OCI-LY7 (cell line): ENCODE measurements around the gene STK16. TPM values are rescaled to one million over a fixed set of nuclear protein-coding genes. Genes with fewer than 3 reads are reported as not detected.

Source experiments
- BruUV-seq: library from RNA; stranded (reverse); fragments of 400-500 nt; replicated peaks from 2 replicates; lab custom pipeline; 2021; lab: Mats Ljungman, UMichigan
- CTCF ChIA-PET: fragments of 300-600 bp; sonication (Branson Sonifier 250); formaldehyde crosslinking; loops from one replicate; lab custom pipeline; 2022; ENCODE audit warnings: antibody characterized with exemption; ENCODE audit not compliant: unreplicated experiment; lab: Charles Lee
- POLR2A ChIA-PET: fragments of 300-600 bp; sonication (Branson Sonifier 250); formaldehyde crosslinking; loops from one replicate; lab custom pipeline; 2022; ENCODE audit warnings: antibody characterized with exemption; lab: Charles Lee
- DNase-seq: peaks from one replicate; pipeline ENCODE4 v3.0.0-alpha.2; 2015; ENCODE audit warnings: low spot score
- H2AFZ ChIP-seq: fragments of 200-600 bp; sonication (generic), shearing (Covaris generic); 2 replicates; pipeline ENCODE4 v1.6.1; 2014; ENCODE audit warnings: mild to moderate bottlenecking, antibody characterized with exemption, low read length, moderate library complexity
- H3K27ac ChIP-seq: fragments of 200-600 bp; sonication (generic); 2 replicates; pipeline ENCODE4 v1.5.1; 2014; ENCODE audit warnings: mixed run types, low read depth, mild to moderate bottlenecking, moderate library complexity, low read length, inconsistent platforms; ENCODE audit not compliant: poor library complexity, severe bottlenecking
- H3K36me3 ChIP-seq: fragments of 200-600 bp; sonication (generic); 2 replicates; pipeline ENCODE4 v1.6.1; 2014; ENCODE audit warnings: mild to moderate bottlenecking, antibody characterized with exemption, low read length, moderate library complexity, mixed read lengths; ENCODE audit not compliant: insufficient read depth
- H3K4me1 ChIP-seq: fragments of 200-600 bp; sonication (generic); 2 replicates; pipeline ENCODE4 v1.5.1; 2014; ENCODE audit warnings: mild to moderate bottlenecking, low read length; ENCODE audit not compliant: insufficient read depth, poor library complexity, severe bottlenecking
- H3K4me2 ChIP-seq: fragments of 200-600 bp; sonication (generic); 2 replicates; pipeline ENCODE4 v1.6.1; 2014; ENCODE audit warnings: mild to moderate bottlenecking, low read length
- H3K4me3 ChIP-seq: fragments of 200-600 bp; sonication (generic); 2 replicates; pipeline ENCODE4 v1.5.1; 2014; ENCODE audit warnings: mild to moderate bottlenecking, low read depth, low read length; ENCODE audit not compliant: poor library complexity, severe bottlenecking
- H3K79me2 ChIP-seq: fragments of 200-600 bp; sonication (generic); 2 replicates; pipeline ENCODE4 v1.6.1; 2016; ENCODE audit warnings: low read depth, mild to moderate bottlenecking, low read length, moderate library complexity, mixed read lengths; ENCODE audit not compliant: insufficient read depth
- H3K9me2 ChIP-seq: fragments of 200-600 bp; sonication (generic); 2 replicates; pipeline ENCODE4 v1.6.1; 2016; ENCODE audit warnings: mild to moderate bottlenecking, low read length, mixed read lengths; ENCODE audit not compliant: insufficient read depth
- H3K9me3 ChIP-seq: fragments of 200-600 bp; sonication (generic); 2 replicates; pipeline ENCODE4 v1.6.1; 2014; ENCODE audit warnings: mild to moderate bottlenecking, mixed run types, low read length, mixed read lengths
- H4K20me1 ChIP-seq: fragments of 200-600 bp; sonication (generic); 2 replicates; pipeline ENCODE4 v1.6.1; 2014; ENCODE audit warnings: mild to moderate bottlenecking, antibody characterized with exemption, low read length, moderate library complexity, mixed read lengths; ENCODE audit not compliant: insufficient read depth
- CTCF ChIP-seq: fragments of 200-600 bp; sonication (generic); conservative IDR thresholded peaks from 2 replicates; pipeline ENCODE4 v1.5.1; 2014; ENCODE audit warnings: mild to moderate bottlenecking, antibody characterized with exemption, low read length, moderate library complexity, mixed read lengths
- EZH2phosphoT487 ChIP-seq: fragments of 200-600 bp; sonication (generic); IDR thresholded peaks from 2 replicates; pipeline ENCODE4 v1.6.1; 2018; ENCODE audit warnings: low read depth, borderline replicate concordance, mild to moderate bottlenecking, mixed run types, antibody characterized with exemption, low read length, moderate library complexity, mixed read lengths
- intact Hi-C: fragments of 100-400 bp; cut with micrococcal nuclease; formaldehyde crosslinking; loops from one replicate; pipeline ENCODE4 v1.10.0; 2022; ENCODE audit not compliant: unreplicated experiment
- total RNA-seq, 2 experiments: library from RNA; depleted of rRNA in 1 of 2; stranded (reverse); fragments of >200 nt in 1 of 2; shearing (Covaris generic) in 1 of 2; gene quantifications; 2 replicates each; pipeline ENCODE4 v1.2.3, GENCODE V29; 2014 to 2022

Gene STK16
- total RNA-seq, 2 experiments from 2014 or later: 23.4 to 39.5 TPM

- no peak for DNase-seq
- H3K4me1 ChIP-seq: peaks cover 10% of the 10 kb centered on the region
- H2AFZ ChIP-seq: no peak overlapping the region
- no peaks in the 10 kb centered on the region for H4K20me1 ChIP-seq
- H3K4me3 ChIP-seq: no peak overlapping the region
- intact Hi-C loops: no loop called here
- no peaks in the 10 kb centered on the region for H3K9me2 ChIP-seq
- H3K36me3 ChIP-seq: peaks cover 35% of the 10 kb centered on the region
- BruUV-seq: no TSS peak
- H3K4me2 ChIP-seq: no peak overlapping the region
- TF ChIP-seq CTCF: no peak
- TF ChIP-seq EZH2phosphoT487: no peak
- CTCF ChIA-PET: no interaction called here
- no peaks in the 10 kb centered on the region for H3K9me3 ChIP-seq
- H3K27ac ChIP-seq: no peak overlapping the region
- POLR2A ChIA-PET: interaction anchor here (0.5 kb wide), 1 partner anchor 50 kb away, joined by 3 read pairs; no protein-coding TSS in a partner anchor
- no peaks in the 10 kb centered on the region for H3K79me2 ChIP-seq
Observed at GRCh38 chr2:219214141-219214540, 31.1 kb upstream of the STK16 start.

GRCh38 chr2:219214786-219215185 is 30.5 kb upstream of the STK16 start:
- Histone ChIP-seq H3K4me1 (peaks cover 10% of the 10 kb centered on the region), H3K9me2 (no peaks in the 10 kb centered on the region), H2AFZ (no peak overlapping the region), H3K79me2 (no peaks in the 10 kb centered on the region), H3K4me3 (no peak overlapping the region), H3K27ac (no peak overlapping the region), H3K36me3 (peaks cover 29% of the 10 kb centered on the region), H3K9me3 (no peaks in the 10 kb centered on the region), H4K20me1 (no peaks in the 10 kb centered on the region), H3K4me2 (no peak overlapping the region)
- intact Hi-C loops: no loop called here
- no peak for TF ChIP-seq EZH2phosphoT487
- no TSS peak for BruUV-seq
- ChIA-PET CTCF (no interaction called here), POLR2A (interaction anchor here (0.6 kb wide), 1 partner anchor 128 kb away, joined by 3 read pairs; no protein-coding TSS in a partner anchor)
- DNase-seq: no peak

DNA sequence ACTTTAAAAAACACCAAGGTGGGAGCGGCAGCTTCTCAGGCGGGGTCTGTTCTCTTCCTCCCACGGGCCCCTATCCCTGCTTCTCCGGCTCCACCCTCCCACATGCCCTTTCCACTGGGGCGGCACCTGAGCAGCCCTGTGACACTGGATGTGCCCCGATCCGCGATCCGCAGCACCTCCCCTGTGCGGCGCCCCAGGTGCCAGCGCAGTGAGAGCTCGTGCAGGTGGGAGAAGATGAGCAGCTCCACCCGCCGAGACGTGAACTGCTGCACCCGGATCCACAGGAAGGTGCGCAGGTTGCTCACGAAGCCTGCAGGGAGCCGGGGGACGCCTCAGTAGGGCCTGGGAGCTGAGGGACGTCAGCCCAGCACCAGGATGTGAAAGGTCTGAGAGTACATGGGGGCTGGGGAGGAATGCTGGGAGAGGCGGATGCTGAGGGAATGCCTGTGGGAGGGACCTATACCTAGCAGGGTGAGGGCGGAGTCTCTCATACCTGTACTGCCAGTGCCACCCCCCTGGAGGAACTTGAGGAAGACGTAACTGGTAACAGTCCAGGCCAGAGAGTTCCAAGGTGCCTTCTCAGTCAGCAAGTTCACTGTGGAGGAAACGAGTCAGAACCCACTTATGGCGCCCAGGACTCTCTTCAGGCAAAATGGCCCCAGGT is 29.3 kb upstream of the STK16 start:
- Histone ChIP-seq H3K9me3 (no peaks in the 10 kb centered on the region), H3K4me1 (peaks cover 10% of the 10 kb centered on the region), H4K20me1 (no peaks in the 10 kb centered on the region), H3K27ac (no peak overlapping the region), H3K36me3 (peaks cover 27% of the 10 kb centered on the region), H3K79me2 (no peaks in the 10 kb centered on the region), H3K4me2 (no peak overlapping the region), H3K9me2 (no peaks in the 10 kb centered on the region), H2AFZ (no peak overlapping the region), H3K4me3 (no peak overlapping the region)
- intact Hi-C loops: no loop called here
- BruUV-seq: no TSS peak
- TF ChIP-seq CTCF (no peak), EZH2phosphoT487 (no peak)
- CTCF ChIA-PET: no interaction called here
- POLR2A ChIA-PET: interaction anchor here (0.5 to 2.1 kb wide), 3 partner anchors 14 to 129 kb away, joined by 3 to 8 read pairs (median 3); partner anchors contain the start of genes ANKZF1 and ATG9A
- DNase-seq: no peak
